ENCODE data around the gene C16orf74.

- TF ChIP-seq MLX (CRISPR knock-in tag; IDR thresholded peaks at IDR 0.05): no peak
- TF ChIP-seq KLF6 (CRISPR knock-in tag; IDR thresholded peaks at IDR 0.05): no peak
- no peak for TF ChIP-seq TFE3 (CRISPR knock-in tag; IDR thresholded peaks at IDR 0.05)
- no peak for TF ChIP-seq CTCF (CRISPR knock-in tag; IDR thresholded peaks at IDR 0.05)
These were observed 74.4 kb downstream of the C16orf74 start for GRCh38 chr16:85676466-85676865.
